ENCODE results near the gene CSRP3. TPM values are rescaled to one million over a fixed set of nuclear protein-coding genes. Genes with fewer than 3 reads are reported as not detected.

CSRP3 gene
- total RNA-seq, 1 experiment from 2014 or later: not detected

DNA sequence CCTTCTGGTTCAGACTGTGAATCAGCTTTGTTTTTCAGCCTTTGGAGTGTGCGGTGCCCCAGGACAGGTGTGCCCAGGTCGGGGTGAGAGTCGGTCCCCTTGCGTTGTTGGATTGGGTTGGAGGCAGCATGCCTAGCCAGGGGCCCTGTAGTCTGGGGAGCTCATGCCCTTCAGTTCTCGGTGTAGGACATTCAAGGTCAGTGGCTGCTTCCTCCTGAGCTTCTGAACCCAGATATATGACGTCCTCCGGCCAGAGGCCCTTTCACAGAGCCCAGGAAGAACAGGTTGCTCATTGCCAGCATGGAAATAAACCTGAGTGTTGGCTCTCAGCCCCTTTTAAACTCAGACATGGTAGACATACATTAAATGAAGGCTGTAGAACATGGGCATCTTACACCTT is 2.7 kb downstream of the CSRP3 start:
- no peak overlapping the region for H3K4me3 Mint-ChIP-seq (ENCODE audit: unreplicated experiment)
- intact Hi-C loops (cut with micrococcal nuclease; ENCODE audit: unreplicated experiment): no loop called here
- no peak overlapping the region for H3K4me3 ChIP-seq (ENCODE audit: low read depth, low read length)
- H3K4me1 ChIP-seq: peaks cover 10% of the 10 kb centered on the region; the same call in 1 of the 2 replicates
- H3K4me1 Mint-ChIP-seq (ENCODE audit: low read depth, unreplicated experiment): peaks cover 14% of the 10 kb centered on the region
- TF ChIP-seq, protein P1, sequence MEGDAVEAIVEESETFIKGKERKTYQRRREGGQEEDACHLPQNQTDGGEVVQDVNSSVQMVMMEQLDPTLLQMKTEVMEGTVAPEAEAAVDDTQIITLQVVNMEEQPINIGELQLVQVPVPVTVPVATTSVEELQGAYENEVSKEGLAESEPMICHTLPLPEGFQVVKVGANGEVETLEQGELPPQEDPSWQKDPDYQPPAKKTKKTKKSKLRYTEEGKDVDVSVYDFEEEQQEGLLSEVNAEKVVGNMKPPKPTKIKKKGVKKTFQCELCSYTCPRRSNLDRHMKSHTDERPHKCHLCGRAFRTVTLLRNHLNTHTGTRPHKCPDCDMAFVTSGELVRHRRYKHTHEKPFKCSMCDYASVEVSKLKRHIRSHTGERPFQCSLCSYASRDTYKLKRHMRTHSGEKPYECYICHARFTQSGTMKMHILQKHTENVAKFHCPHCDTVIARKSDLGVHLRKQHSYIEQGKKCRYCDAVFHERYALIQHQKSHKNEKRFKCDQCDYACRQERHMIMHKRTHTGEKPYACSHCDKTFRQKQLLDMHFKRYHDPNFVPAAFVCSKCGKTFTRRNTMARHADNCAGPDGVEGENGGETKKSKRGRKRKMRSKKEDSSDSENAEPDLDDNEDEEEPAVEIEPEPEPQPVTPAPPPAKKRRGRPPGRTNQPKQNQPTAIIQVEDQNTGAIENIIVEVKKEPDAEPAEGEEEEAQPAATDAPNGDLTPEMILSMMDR (IDR thresholded peaks at IDR 0.05; ENCODE audit: insufficient read depth in 1 of 2, low read depth in 1 of 2, low read length in 1 of 2, severe bottlenecking in 1 of 2, unreplicated experiment in 1 of 2): no peak
- CTCF ChIA-PET: no interaction called here
- no peaks in the 10 kb centered on the region for H3K36me3 Mint-ChIP-seq (ENCODE audit: insufficient read depth, unreplicated experiment)
- no peak for DNase-seq
- H3K27me3 Mint-ChIP-seq (ENCODE audit: insufficient read depth, unreplicated experiment): no peaks in the 10 kb centered on the region
- BruUV-seq (replicated peaks): no TSS peak
- H3K27me3 ChIP-seq (replicated peaks; ENCODE audit: control insufficient read depth, insufficient read depth, low read length): no peaks in the 10 kb centered on the region
- no peaks in the 10 kb centered on the region for H3K36me3 ChIP-seq (ENCODE audit: control insufficient read depth, insufficient read depth, low read length)
- POLR2A ChIA-PET: no interaction called here
- no peaks in the 10 kb centered on the region for H3K9me3 ChIP-seq
- H3K27ac Mint-ChIP-seq (ENCODE audit: unreplicated experiment): peak overlapping the region; percentile 62
- H3K9me3 Mint-ChIP-seq (ENCODE audit: unreplicated experiment): no peaks in the 10 kb centered on the region

DNA sequence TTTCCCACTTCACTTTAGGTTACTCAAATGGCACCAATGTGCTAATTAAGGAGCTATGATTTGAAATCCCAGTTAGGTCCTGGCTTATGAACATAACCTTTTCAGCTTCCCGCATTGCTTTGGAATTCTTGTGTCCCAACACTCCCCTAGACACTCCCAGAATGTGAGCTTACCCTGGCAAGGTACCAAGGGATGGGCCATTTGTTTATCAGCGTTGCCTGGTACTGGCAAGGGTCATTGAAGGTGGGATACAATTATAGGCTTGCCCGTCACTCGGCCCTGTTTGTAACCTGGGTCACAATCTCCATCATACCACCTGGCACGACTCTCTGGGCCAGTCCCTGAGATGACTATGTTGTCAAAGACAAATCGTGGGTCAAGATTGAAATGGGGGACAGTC is 5.4 kb downstream of the CSRP3 start:
- Histone ChIP-seq H3K27me3 (replicated peaks; ENCODE audit: control insufficient read depth, insufficient read depth, low read length) (no peaks in the 10 kb centered on the region), H3K4me3 (ENCODE audit: low read depth, low read length) (no peak overlapping the region)
- intact Hi-C loops (cut with micrococcal nuclease; ENCODE audit: unreplicated experiment): no loop called here

DNA sequence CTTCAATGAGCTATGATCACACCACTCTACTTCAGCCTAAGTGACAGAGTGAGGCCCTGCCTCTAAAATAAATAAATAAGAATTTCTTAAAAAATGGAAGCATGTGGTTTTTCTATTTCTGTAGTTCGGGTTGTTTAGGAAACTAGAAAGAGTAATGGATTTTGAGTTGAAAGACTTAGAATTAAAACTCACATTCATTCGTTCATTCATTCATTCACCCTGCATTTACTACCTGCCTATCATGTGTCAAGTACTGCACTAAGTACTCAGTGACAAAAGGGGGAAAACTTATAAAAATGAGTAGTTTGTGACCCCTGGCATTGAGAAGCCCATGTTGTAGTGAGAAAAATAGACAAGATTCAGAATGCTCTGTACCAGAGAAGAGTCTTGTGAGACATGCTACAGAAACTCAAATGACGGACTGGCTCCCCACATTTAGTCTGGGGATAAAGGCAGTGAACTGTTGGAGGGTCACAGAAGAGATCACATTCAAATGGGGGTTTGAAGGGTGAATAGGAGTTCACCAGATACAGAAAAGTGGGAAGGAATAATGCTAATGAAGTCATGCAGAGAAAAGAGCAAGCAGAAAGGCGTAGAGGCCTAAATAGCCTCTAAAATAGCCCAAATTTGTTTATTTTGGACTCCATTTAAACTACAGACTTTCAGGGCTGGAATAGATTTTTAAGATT is 7.0 kb downstream of the CSRP3 start:
- CTCF ChIA-PET: no interaction called here
- H3K36me3 Mint-ChIP-seq (ENCODE audit: insufficient read depth, unreplicated experiment): no peaks in the 10 kb centered on the region
- Histone ChIP-seq H3K4me3 (ENCODE audit: low read depth, low read length) (no peak overlapping the region), H3K27me3 (replicated peaks; ENCODE audit: control insufficient read depth, insufficient read depth, low read length) (no peaks in the 10 kb centered on the region), H3K4me1 (peaks cover 3% of the 10 kb centered on the region; the same call in 1 of the 2 replicates), H3K36me3 (ENCODE audit: control insufficient read depth, insufficient read depth, low read length) (no peaks in the 10 kb centered on the region), H3K9me3 (no peaks in the 10 kb centered on the region)
- H3K4me1 Mint-ChIP-seq (ENCODE audit: low read depth, unreplicated experiment): peaks cover 5% of the 10 kb centered on the region
- H3K27ac Mint-ChIP-seq (ENCODE audit: unreplicated experiment): no peak overlapping the region
- DNase-seq: no peak
- H3K4me3 Mint-ChIP-seq (ENCODE audit: unreplicated experiment): no peak overlapping the region
- TF ChIP-seq, protein P1 (IDR thresholded peaks at IDR 0.05; ENCODE audit: insufficient read depth in 1 of 2, low read depth in 1 of 2, low read length in 1 of 2, severe bottlenecking in 1 of 2, unreplicated experiment in 1 of 2): no peak
- intact Hi-C loops (cut with micrococcal nuclease; ENCODE audit: unreplicated experiment): no loop called here
- no peaks in the 10 kb centered on the region for H3K27me3 Mint-ChIP-seq (ENCODE audit: insufficient read depth, unreplicated experiment)
- POLR2A ChIA-PET: no interaction called here
- BruUV-seq (replicated peaks): no TSS peak
- H3K9me3 Mint-ChIP-seq (ENCODE audit: unreplicated experiment): no peaks in the 10 kb centered on the region

More for the DNA sequence above, 5.4 kb downstream of the CSRP3 start:
- no peaks in the 10 kb centered on the region for H3K27me3 Mint-ChIP-seq (ENCODE audit: insufficient read depth, unreplicated experiment)
- H3K9me3 Mint-ChIP-seq (ENCODE audit: unreplicated experiment): no peaks in the 10 kb centered on the region
- H3K36me3 Mint-ChIP-seq (ENCODE audit: insufficient read depth, unreplicated experiment): no peaks in the 10 kb centered on the region
- H3K4me1 ChIP-seq: peaks cover 10% of the 10 kb centered on the region
- peaks cover 14% of the 10 kb centered on the region for H3K4me1 Mint-ChIP-seq (ENCODE audit: low read depth, unreplicated experiment)
- H3K36me3 ChIP-seq (ENCODE audit: control insufficient read depth, insufficient read depth, low read length): no peaks in the 10 kb centered on the region
- DNase-seq: no peak
- ChIA-PET POLR2A (no interaction called here), CTCF (no interaction called here)
- no peak overlapping the region for H3K27ac Mint-ChIP-seq (ENCODE audit: unreplicated experiment)
- no peaks in the 10 kb centered on the region for H3K9me3 ChIP-seq
- TF ChIP-seq, protein P1 (IDR thresholded peaks at IDR 0.05; ENCODE audit: insufficient read depth in 1 of 2, low read depth in 1 of 2, low read length in 1 of 2, severe bottlenecking in 1 of 2, unreplicated experiment in 1 of 2): no peak
- no peak overlapping the region for H3K4me3 Mint-ChIP-seq (ENCODE audit: unreplicated experiment)
- no TSS peak for BruUV-seq (replicated peaks)

Measured in Caco-2 (cell line).